GM23248 (cell line): ENCODE measurements around the gene ZNF697. TPM values are rescaled to one million over a fixed set of nuclear protein-coding genes. Genes with fewer than 3 reads are reported as not detected.
A peak's percentile ranks its signal among the peaks of the same experiment; 100 is the strongest.
"Not testable (repeated sequence)": the region's sequence is repeated elsewhere in the genome, so short reads cannot be mapped to it uniquely, and the experiment has no call there.

Experiments
- DNase-seq: peaks from one replicate; pipeline ENCODE4 v3.0.0-alpha.2; 2015
- H2AFZ ChIP-seq: fragments of 200-600 bp; sonication (generic); 2 replicates; pipeline ENCODE4 v1.6.1; 2016; ENCODE audit warnings: antibody characterized with exemption
- H3F3A ChIP-seq: fragments of 200-600 bp; sonication (generic); 2 replicates; pipeline ENCODE4 v1.6.1; 2016; ENCODE audit warnings: mild to moderate bottlenecking, antibody characterized with exemption, mixed run types; ENCODE audit not compliant: insufficient read depth
- H3K27ac ChIP-seq: fragments of 200-600 bp; sonication (generic); 2 replicates; pipeline ENCODE4 v1.5.1; 2016; ENCODE audit warnings: mild to moderate bottlenecking
- H3K27me3 ChIP-seq: fragments of 200-600 bp; sonication (generic); replicated peaks from 2 replicates; pipeline ENCODE4 v1.6.1; 2016; ENCODE audit warnings: mild to moderate bottlenecking; ENCODE audit not compliant: insufficient read depth
- H3K36me3 ChIP-seq: fragments of 200-600 bp; sonication (generic); 2 replicates; pipeline ENCODE4 v1.6.1; 2016; ENCODE audit warnings: low read depth, mild to moderate bottlenecking
- H3K4me1 ChIP-seq: fragments of 200-600 bp; sonication (generic); 2 replicates; pipeline ENCODE4 v1.6.1; 2016; ENCODE audit warnings: mild to moderate bottlenecking; ENCODE audit not compliant: insufficient read depth
- H3K4me2 ChIP-seq: fragments of 200-600 bp; sonication (generic); one replicate; pipeline ENCODE4 v1.6.1; 2016; ENCODE audit warnings: mild to moderate bottlenecking; ENCODE audit not compliant: unreplicated experiment
- H3K4me3 ChIP-seq: fragments of 200-600 bp; sonication (generic); 2 replicates; pipeline ENCODE4 v1.5.1; 2016; ENCODE audit warnings: mild to moderate bottlenecking
- H3K79me2 ChIP-seq: fragments of 200-600 bp; sonication (generic); 2 replicates; pipeline ENCODE4 v1.6.1; 2016; ENCODE audit warnings: mild to moderate bottlenecking; ENCODE audit not compliant: insufficient read depth
- H3K9ac ChIP-seq: fragments of 200-600 bp; sonication (generic); 2 replicates; pipeline ENCODE4 v1.6.1; 2016; ENCODE audit warnings: mild to moderate bottlenecking
- H3K9me2 ChIP-seq: fragments of 200-600 bp; sonication (generic); 2 replicates; pipeline ENCODE4 v1.6.1; 2016; ENCODE audit warnings: mixed run types, mild to moderate bottlenecking, moderate library complexity; ENCODE audit not compliant: insufficient read depth
- H3K9me3 ChIP-seq: fragments of 200-600 bp; sonication (generic); one replicate; pipeline ENCODE4 v1.6.1; 2017; ENCODE audit warnings: low read depth
- H4K20me1 ChIP-seq: fragments of 200-600 bp; sonication (generic); 2 replicates; pipeline ENCODE4 v1.6.0; 2016; ENCODE audit not compliant: insufficient read depth
- EZH2 ChIP-seq: fragments of 200-600 bp; sonication (generic); IDR thresholded peaks from 2 replicates; pipeline ENCODE4 v1.6.1; 2018; ENCODE audit warnings: antibody characterized with exemption, mild to moderate bottlenecking; ENCODE audit not compliant: insufficient read depth, poor library complexity, severe bottlenecking
- EZH2phosphoT487 ChIP-seq: fragments of 200-600 bp; sonication (generic); IDR thresholded peaks from 2 replicates; pipeline ENCODE4 v1.6.1; 2018; ENCODE audit warnings: antibody characterized with exemption, moderate library complexity, mild to moderate bottlenecking, low read depth; ENCODE audit not compliant: insufficient read depth
- WGBS, 2 experiments: methylation state at CpG; one replicate each; pipeline ENCODE4 v1.1.6; 2015 to 2017; ENCODE audit warnings: low lambda C conversion rate in 2 of 2, low coverage in 1 of 2; ENCODE audit errors: missing lambda C conversion rate in 2 of 2; 5-methylcytosine and 5-hydroxymethylcytosine counted together
- in situ Hi-C: fragments of 300-500 bp; cut with MboI; formaldehyde crosslinking; loops from 2 replicates; pipeline ENCODE4 v1.15.0; 2020
- polyA plus RNA-seq: library from polyadenylated mRNA; unstranded; fragments of >200 nt; fragmentation: Nextera tagmentation; extraction: Ambion mirVana; gene quantifications from 2 replicates; pipeline ENCODE4 v1.2.1, GENCODE V29; 2016
- total RNA-seq: library from RNA; depleted of rRNA; stranded (reverse); fragments of >200 nt; shearing (Covaris generic); gene quantifications from 2 replicates; pipeline ENCODE4 v1.2.3, GENCODE V29; 2014; rRNA removed

ZNF697 gene
- total RNA-seq (8.5 and 9.1 TPM in 2 replicates), polyA plus RNA-seq (0.55 and 0.71 TPM in 2 replicates)

DNA sequence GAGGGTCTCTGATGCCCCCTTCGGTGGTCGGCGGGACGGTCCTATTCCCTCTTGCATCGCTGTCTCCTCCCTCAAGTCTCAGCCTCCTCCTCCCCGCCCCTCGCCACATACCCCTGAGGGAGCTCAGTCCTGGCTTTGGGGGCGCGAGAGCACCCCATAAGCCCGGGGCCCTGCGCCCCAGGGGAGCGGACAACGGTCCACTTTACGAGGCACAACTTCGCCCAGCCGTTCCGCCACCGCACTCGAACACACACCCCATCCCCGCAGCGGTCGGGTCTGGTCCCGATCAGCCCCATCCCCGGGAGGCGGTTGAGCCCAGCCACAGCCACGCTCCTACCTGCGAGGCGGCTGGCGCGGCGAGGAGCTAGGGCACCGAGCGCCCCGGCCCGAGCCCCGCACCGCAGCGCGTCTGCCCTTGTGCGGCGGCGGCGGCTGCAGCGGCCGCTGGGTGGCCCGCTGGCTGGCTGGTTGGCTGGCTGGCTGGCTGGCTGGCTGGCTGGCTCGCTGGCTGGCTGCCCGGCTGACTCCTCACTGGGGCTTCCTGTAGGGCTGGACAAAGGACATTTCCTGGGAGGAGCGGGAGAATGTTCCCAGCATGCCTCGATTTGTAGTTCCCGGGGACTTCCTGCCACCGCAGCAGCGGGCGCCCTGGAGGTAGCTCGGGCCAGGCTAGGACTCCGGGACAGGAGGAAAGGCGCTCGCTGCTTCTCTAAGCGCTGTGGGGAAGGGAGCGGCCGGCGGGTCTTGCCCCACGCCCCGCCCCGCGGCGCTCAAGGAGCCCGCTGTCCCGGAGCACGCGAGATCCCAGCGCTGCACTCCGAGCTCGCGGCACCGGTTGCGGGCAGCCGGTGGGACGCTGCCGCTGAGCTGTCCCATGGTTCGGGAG lies at the start of gene ZNF697:
Gene ZNF697, minus strand, starts transcription at position 533 of the 886 bp plus-strand sequence. CDS start 22,166 bp downstream, outside the sequence.
- DNase-seq: peak; percentile 97
- H3K4me1 ChIP-seq: peaks cover 22% of the 10 kb centered on the region
- H4K20me1 ChIP-seq: no peaks in the 10 kb centered on the region
- no peaks in the 10 kb centered on the region for H3K9me3 ChIP-seq
- no peaks in the 10 kb centered on the region for H3K36me3 ChIP-seq
- peaks cover 44% of the 10 kb centered on the region for H3K79me2 ChIP-seq
- peak within 1 kb of the TSS; percentile 91 for H2AFZ ChIP-seq
- WGBS, 2 experiments: 1% methylated on average over 64 to 76 of the region's 81 CpGs
- TF ChIP-seq EZH2phosphoT487 (no peak), EZH2 (no peak)
- peak within 1 kb of the TSS; percentile 95 for H3K4me2 ChIP-seq
- H3K27ac ChIP-seq: peak within 1 kb of the TSS; percentile 86
- peaks cover 19% of the 10 kb centered on the region for H3F3A ChIP-seq
- H3K9me2 ChIP-seq: no peaks in the 10 kb centered on the region
- H3K4me3 ChIP-seq: peak within 1 kb of the TSS; percentile 85
- no peaks in the 10 kb centered on the region for H3K27me3 ChIP-seq
- in situ Hi-C loops: no loop called here
- H3K9ac ChIP-seq: peak within 1 kb of the TSS; percentile 92

DNA sequence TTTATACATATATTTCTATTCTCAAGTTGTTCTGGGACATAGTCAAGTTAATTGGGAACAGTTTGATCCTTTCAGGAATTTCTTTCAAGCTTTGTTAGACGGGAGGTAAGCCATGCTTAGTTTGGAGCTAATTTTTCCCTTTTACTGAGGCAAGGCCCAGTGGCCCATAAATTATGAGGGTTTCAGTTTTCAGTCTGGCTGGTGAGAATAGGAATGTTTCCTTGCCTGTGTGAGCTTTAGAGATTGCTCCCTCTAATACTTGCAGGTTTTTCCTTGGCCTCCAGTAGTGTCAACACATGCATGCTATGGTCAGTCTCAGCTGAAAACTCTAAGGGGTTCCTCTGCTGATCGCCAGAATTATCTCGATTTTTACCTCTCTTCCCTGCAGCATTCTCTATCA lies 49.5 kb upstream of the ZNF697 start:
- H3K4me3 ChIP-seq: no peak overlapping the region
- H3K36me3 ChIP-seq: no peaks in the 10 kb centered on the region
- 29 to 30% methylated on average over 3 of the region's 3 CpGs for WGBS, 2 experiments
- no peaks in the 10 kb centered on the region for H3F3A ChIP-seq
- no peak for DNase-seq
- H3K4me1 ChIP-seq: 0 out of 2 replicates have a peak, but pooled peaks cover 2% of the 10 kb centered on the region
- no peaks in the 10 kb centered on the region for H3K27me3 ChIP-seq
- no peaks in the 10 kb centered on the region for H4K20me1 ChIP-seq
- in situ Hi-C loops: no loop called here
- no peaks in the 10 kb centered on the region for H3K79me2 ChIP-seq
- H3K9me3 ChIP-seq: no peaks in the 10 kb centered on the region
- no peaks in the 10 kb centered on the region for H3K9me2 ChIP-seq
- no peak for TF ChIP-seq EZH2
- no peak for TF ChIP-seq EZH2phosphoT487
- no peak overlapping the region for H2AFZ ChIP-seq
- H3K9ac ChIP-seq: no peak overlapping the region
- no peak overlapping the region for H3K4me2 ChIP-seq
- no peak overlapping the region for H3K27ac ChIP-seq

DNA sequence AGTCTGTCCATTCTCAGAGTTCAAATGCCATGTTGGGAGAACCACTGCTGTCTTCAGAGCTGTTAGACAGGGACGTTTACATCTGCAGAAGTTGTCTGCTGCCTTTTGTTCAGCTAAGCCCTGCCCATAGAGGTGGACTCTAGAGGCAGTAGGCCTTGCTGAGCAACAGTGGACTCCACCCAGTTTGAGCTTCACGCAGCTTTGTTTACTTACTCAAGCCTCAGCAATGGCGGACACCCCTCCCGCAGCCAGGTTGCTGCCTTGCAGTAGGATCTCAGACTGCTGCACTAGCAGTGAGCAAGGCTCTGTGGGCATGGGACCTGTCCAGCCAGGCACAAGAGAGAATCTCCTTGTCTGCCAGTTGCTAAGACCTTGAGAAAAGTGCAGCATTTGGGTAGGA lies 48.8 kb upstream of the ZNF697 start:
- in situ Hi-C loops, H3K79me2 ChIP-seq, H3K4me3 ChIP-seq, H3K9me2 ChIP-seq, H3K9me3 ChIP-seq, H4K20me1 ChIP-seq, H3K36me3 ChIP-seq, H3K27ac ChIP-seq, H3F3A ChIP-seq, H3K4me2 ChIP-seq, H3K4me1 ChIP-seq, H2AFZ ChIP-seq, H3K9ac ChIP-seq, DNase-seq, H3K27me3 ChIP-seq: not testable (repeated sequence)
- 46 to 57% methylated on average over 4 of the region's 4 CpGs for WGBS, 2 experiments

DNA sequence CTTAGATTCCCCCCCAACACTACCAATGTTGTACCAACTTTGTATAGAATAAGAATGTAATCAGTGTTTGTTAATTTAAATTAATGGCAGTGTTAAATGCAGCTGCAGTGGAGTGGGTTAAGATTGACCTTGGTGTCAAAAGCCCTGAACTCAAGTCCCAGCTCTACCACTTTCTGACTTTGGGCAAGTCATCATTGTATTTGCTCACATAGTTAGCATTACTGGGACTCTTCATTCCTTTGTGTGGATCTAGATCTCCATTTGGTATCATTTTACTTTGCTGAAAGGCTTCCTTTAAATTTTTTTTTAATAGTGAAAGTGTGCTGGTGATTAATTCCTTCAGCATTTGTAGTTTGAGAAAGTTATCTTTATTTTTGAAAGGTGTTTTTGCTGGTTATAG lies 41.4 kb upstream of the ZNF697 start:
- H3F3A ChIP-seq: no peaks in the 10 kb centered on the region
- no peak overlapping the region for H3K4me3 ChIP-seq
- in situ Hi-C loops: no loop called here
- H3K4me2 ChIP-seq: no peak overlapping the region
- H3K36me3 ChIP-seq: no peaks in the 10 kb centered on the region
- no peak for DNase-seq
- H3K9me2 ChIP-seq: no peaks in the 10 kb centered on the region
- no peaks in the 10 kb centered on the region for H3K9me3 ChIP-seq
- no peak overlapping the region for H3K9ac ChIP-seq
- H4K20me1 ChIP-seq: no peaks in the 10 kb centered on the region
- H3K27me3 ChIP-seq: no peaks in the 10 kb centered on the region
- TF ChIP-seq EZH2phosphoT487 (no peak), EZH2 (no peak)
- no peak overlapping the region for H2AFZ ChIP-seq
- H3K4me1 ChIP-seq: peaks cover 3% of the 10 kb centered on the region; the same call in 1 of the 2 replicates
- H3K79me2 ChIP-seq: no peaks in the 10 kb centered on the region
- H3K27ac ChIP-seq: no peak overlapping the region
